ENCODE measurements around the gene RFLNA.
A peak's percentile ranks its signal among the peaks of the same experiment; 100 is the strongest.

Gene RFLNA

DNA sequence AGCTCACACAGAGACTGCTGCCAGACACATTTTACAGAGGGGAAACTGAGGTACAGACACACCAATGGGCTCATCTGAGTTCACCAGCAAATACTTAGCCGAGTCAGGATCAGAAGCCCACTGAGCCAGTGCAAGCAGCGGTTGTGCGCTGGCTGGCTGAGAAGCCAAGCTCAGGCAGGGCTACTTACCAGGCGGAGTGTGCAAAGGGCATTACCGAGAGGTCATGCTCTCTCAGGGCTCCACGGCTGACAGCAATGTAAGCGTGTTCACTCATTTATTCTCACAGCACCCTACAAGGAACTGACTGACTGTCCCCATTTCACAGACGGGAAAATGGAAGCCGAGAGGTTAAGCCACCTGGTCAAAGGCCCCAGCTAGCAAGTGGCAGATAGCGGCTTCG lies 63.7 kb downstream of the RFLNA start:
- no peak for DNase-seq (ENCODE audit: low spot score)

DNA sequence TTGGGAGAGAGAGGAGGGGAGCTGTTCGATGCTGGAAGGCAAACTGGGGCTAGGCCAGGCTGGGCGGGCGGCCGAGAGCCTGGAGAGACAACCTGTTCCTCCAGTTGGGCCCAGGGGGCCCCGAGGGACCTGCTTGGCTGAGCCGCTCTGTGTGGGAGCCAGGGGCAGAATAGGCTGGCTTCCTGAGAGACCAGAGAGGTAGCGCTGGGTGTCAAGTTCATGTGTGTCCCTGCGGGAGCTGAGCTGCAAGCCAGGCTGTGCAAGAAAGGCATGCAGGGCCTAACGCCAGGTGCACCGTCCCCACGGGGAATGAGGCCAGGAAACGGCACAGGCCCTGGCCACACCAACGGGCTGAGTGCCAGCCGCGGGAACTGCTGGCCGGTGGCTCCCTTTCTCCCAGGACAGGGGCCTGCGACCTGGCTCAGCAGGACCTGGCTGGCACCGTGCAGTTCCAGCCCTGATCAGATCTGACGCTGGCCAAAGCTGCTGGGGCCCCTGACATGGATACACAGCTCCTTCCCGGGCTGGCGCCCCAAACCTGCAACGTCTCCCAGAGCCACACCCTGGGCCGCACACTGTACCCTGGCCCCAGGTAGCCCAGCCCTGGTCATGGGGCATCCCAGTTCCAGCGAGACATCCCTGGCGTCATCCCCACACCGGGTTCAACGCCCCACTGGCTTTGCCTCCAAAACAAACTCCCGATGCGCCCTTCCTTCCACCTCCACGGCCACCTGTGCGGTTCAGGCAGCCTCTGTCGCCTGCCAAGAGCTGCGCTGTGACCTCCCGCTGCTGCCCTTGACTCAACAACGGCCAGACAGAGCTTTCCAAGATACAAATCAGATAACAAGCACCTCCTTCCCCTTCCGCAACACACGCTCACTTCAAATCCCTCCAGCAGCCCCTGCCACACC lies 65.0 kb downstream of the RFLNA start:
- DNase-seq (ENCODE audit: low spot score) = peak; percentile 88

DNA sequence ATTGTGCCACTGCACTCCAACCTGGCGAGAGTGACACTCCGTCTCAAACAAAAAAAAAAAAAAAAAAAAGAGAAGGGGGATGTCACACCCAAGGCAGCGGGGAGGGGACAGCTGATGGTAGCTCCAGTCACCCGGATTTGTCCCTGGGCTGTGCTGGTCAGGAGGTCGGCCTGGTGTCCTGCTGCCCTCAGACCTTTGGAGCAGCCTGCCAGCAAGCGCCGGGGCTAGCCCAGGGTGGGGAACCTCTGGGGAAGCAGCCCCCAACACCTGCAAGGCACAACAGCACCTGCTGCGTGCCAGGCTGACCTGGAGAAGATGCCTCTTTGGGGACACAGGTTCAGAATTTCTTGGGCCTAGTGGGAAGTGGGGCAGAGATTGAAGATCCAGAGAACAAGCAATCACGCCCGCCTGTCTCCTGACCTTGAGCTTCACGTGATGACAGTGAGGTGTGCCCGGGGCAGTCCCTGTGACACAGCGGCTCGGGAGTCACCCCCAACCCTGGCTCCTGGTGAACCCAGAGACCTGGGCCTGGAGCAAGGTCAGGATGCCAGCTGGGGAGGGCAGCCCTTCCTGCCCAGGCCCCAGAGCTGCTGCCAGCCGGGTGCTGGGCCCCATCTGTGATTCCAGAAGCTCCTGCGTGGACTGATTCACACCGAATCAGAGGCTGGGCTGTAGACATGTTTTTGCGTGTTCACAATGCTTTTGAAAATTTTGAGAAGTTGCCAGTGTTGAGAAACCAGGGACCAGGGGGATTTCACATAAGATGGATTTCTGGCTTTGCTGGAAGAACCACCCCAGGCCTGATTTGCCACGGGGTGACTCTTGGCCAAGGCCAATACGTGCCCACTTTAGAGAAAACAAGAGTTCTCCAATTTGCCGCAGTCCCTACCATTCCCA lies 66.4 kb downstream of the RFLNA start:
- DNase-seq (ENCODE audit: low spot score) = no peak

DNA sequence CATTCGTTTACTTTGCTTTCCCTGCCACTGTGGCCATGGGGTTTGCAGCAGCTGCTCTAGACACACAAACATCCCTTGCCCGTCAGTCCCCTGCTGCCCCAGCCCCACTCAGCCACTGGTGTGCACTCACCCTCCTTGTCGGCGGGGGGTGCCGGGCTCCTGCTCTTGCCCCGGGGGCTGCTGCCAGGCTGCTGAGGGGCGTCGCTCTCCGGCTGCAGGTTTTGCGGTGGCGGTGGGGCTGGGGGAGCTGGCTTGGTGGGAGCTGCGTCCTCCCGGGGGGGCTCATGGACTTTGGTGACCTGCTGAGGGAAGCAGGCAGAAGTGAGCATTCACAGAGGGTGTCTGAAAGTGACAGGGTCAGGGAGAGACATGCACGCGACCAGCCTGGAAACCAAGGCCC lies 67.1 kb downstream of the RFLNA start:
- DNase-seq (ENCODE audit: low spot score) = no peak

DNA sequence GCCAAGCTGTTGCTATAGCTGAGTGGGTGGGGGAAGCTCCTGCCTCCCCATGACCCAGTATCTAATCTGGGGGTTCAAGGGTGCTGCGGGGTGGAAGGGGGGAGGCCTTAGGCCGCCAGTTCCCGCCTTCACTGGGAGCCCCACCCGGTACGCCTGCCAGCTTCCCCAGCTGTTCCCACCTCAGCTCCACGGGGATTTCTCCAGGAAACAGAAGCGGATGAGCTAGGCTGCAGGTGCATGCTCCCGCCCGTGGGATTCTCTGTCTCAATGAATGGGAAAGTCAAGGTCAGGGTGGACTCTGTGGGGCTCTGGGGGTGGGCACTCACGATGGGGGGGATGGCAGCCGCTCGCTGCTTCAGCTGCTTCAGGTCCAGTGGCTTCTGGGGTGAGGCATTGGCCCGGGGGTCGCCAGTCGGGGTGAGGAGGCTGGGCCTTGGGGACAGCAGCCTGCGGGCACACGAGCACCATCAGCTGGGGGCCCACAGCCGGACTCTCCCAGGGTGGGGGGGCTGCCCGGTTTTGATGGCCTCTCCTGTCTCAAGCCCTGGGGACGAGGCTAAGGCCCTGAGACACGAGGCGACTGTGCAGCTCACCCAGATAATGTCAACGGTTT lies 68.6 kb downstream of the RFLNA start:
- DNase-seq (ENCODE audit: low spot score) = no peak

DNA sequence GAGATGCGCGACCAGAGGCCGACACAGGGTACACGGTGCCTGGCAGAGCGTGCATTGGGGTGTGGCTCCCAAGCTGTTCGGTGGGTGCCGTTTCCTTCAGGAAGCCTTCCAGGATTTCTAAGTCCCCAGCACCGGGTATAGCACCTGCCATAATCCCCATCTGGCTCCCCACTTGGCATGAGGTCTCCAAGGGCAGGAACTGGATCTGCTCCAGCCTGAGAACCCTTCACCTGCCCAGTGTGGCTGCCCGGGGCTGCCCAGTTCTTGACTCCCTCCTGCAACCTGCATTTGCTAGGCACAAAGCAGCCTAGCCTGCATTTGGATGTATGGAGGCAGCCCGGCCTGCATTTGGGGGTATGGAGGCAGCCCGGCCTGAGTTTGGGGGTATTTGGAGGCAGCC lies 69.7 kb downstream of the RFLNA start:
- DNase-seq (ENCODE audit: low spot score) = no peak

All from D341Med (cell line).